Activated CD8-positive, alpha-beta memory T cell treated with anti-CD3 and anti-CD28 coated beads for 48 hours (primary cell): ENCODE results near the gene PLN.

Experiments
- DNase-seq, 3 experiments: peaks; one replicate each; pipeline ENCODE4 v3.0.0-alpha.2; 2020; ENCODE audit warnings: low read depth in 2 of 3, low spot score in 2 of 3

PLN gene

DNA sequence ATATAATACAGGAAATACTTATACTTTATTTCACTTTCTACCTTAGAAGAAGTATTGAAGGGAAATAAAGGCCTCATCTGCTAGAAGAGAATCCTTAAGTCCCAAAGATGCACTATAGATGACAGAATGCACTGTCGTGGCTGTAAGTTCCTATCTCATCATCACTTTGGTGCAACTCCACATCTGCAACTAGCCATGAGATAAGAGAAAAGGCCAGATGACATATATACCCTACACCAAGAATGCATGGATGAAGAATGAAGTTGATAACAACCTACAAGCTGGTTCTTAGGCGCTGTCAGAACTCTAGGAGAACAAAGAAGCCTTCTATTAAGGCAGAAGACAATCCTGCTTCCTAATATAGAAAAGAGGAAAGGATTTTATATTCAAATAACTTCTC lies 11.6 kb upstream of the PLN start:
- no peak for DNase-seq

DNA sequence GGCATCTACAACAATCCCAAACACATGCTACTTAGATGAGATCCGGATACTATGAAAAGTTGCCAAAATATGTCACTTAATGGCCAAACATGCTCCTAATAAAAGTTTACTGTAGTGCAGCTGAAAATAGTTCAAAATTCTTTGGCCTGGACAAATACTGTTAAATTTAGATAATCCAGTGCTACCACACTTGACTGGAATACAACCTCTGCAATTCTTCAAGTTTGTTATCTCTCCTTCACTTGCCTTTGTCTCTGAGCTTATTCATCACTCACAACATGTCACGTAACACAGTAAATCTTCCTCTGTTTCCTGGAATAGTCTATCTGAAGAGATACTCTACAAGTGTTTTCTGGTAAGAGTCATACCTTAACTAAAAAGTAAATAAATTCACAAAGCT lies 10.5 kb upstream of the PLN start:
- no peak for DNase-seq

DNA sequence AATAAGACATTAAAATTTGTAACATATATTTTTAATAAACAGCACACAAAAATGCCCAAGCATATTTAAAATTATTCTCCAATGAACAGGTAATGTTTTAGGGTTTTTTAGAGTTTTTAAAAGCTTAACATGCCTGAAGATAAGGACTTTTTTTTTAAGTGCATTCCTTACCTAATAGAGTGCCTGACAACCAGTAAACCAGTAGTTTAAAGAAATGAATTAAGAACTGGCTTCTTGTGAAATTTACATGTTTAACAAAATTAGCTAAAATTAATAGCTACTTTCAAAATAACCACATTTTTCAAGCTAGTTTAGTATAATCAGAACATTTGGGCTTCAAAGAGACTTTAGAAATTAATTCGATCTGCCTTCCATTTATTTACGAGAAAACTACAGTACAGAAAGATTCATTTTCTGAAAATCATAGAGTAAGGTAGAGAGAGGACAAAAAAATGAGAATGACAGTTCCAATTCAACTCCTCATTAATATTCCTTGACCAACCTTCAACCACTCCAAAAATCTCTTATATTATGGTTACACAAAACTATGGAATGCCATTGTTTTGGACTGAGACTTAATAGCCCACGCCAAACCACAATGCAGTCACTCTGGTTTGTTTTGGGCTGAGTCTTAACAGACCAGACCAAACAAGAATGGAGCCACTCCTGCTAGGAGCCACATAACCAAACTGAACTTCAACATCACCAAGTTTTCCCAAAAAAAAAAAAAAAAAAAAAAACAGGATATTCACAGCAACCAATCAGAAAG lies 5.7 kb upstream of the PLN start:
- DNase-seq = no peak

DNA sequence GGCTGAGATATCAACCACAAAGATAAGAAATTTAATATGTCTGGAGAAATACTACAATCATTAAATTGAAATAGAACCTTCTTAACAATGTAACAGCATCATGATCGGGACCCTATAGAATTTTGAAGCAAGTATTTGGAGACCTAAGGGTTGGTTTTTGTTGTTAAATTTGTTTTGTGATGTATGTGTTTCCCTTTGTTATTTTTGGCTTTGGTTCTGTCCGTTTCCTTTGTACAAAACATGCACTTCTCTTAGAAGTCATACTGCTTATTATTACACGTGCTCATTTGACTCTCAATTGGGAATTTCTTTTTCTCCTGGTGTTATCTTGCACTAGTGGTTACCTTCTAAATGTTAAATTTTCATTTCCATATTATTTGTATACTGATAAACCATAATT lies 4.0 kb upstream of the PLN start:
- DNase-seq = no peak

DNA sequence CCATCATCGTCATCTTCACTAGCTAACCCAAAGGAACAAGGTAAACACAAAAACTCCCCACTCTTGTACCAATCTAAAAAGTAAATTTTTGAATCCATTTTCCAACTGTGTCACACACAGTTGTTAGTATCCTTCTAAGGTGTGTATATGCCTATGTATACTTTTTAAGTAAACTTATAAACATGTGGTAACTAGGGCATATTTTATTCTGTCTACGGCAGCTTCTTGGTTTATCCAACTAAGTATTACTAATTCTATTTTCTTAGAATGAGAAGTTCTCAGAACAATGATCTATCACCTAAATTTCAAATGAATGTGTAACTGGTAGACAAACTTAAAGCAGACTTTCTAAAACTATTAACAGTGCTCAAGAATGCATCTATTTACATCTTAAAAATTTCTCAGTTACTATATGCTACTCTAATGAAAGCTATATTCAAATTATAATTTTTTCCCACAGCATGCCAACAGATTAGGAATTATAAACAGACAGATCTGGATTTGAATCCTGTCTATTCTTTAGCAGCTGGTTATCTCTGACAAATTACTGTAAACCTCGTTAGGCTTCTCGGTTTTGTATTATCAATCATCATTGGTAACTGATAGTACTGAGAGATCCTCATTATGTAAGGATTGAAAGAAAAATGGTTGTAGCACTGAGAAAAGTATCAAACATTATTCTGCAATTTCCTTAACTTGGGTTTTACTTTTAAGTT lies 1.8 kb upstream of the PLN start:
- no peak for DNase-seq

DNA sequence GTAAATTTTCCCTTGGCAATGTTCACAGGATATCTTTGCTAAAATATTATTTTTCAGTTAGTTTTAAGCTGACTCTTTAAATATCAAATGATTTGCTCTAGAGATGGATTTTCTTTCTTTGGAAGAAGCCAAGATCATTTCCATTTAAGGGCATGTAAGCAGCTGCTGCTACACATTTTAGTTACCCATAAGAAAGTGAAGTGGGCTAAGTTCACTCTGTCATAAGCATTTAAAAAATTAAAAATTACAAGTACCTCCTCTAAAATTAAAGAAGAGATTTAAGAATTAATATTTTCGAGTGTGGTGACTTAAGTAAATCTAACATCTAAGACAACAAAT lies 1.2 kb upstream of the PLN start:
- DNase-seq = no peak

DNA sequence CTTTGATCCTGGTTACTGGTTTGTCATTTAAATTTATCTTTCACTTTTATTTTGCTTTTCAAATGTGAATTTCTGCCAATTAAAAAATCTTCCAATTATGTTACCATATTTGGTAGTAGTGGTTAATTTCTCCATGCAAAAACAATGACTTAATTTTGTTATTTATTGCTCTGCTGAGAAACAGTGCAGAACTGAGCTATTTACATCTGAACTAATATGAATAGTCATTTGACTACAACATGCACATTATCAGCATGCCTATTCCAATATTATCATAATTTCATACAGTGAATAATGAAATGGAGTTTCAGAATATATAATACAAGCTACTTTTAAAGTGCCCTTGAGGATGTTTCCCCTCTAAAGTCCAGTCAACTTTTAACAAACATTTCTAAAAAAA lies 517 bp downstream of the PLN start:
- no peak for DNase-seq

DNA sequence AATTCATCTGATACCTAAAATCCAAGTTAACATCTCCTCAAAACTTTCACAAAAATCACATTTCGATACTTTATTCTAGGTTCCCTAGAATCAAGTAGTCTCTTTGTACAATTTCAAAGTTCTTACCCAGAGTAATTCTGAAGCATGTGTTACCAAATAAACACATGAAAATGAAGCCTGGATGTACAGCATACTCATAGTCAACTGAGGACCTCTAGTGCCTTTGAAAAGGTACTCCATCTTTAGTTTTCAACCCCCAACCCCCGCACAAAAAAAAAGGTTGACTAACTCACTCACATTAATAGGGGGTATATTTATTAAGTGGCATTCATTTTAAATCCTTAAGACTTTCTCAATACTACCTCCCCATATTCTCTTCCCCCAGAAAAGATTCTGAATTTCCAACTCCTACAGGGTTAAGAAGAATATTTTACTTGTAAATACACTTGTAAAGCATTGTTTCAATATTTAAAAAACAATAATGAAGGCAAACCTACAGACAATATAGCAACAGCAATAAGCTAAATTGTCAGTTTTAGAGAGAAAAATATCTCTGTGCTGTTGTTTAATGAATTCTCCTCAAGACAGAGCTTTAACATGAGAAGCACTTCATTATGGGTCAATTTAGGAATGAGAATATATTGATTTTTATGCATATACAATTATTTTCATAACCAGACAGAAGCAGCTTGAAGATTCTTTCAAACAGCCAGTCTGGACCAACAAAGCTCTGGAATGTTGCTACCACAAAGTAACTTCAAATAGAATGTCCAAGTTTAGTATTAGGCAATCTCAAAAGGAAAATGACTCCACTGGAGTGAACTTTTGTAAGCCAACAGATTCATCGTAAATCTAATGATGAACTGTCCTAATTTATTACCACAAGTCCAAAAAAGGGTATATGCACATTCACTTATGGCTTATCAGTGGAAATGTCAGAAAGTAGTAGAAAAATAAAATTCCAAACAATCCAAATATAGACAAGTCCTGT lies 3.3 kb downstream of the PLN start:
- no peak for DNase-seq

DNA sequence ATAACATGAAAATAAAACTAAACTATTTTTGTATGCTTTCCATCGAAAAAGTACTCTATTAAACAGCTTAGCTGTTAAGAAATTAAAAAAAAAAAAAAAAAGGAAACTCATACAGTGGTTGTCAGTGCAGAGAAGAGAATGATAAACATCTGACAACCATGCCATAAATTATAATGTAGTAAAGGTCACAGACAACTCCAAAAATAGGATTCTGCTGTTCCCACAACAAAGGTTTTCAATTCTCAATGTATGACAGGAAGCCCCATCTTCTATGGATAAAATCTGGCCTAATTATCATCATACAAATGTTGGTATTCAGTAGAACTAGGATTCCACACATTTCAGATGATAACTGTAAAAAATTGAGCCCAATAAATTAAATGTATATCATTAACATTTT lies 5.0 kb downstream of the PLN start:
- no peak for DNase-seq

DNA sequence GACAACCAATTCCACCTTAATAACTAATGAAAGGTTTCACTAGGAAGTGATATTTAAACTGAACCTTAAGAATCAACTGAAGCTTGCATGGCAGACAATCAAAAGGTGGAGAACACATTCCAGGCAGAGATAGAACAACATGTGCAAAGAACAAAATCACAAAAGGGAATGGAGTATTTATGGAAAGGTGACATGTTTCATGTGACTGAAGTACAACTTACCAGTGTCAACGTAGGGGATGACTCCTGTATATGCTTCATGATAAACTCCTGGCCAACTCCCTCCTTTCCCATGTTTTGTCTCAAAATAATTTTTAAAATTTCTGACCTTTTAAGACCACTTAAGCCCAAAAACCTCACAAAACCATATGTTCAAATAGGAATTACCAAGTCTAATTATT lies 6.6 kb downstream of the PLN start:
- no peak for DNase-seq

DNA sequence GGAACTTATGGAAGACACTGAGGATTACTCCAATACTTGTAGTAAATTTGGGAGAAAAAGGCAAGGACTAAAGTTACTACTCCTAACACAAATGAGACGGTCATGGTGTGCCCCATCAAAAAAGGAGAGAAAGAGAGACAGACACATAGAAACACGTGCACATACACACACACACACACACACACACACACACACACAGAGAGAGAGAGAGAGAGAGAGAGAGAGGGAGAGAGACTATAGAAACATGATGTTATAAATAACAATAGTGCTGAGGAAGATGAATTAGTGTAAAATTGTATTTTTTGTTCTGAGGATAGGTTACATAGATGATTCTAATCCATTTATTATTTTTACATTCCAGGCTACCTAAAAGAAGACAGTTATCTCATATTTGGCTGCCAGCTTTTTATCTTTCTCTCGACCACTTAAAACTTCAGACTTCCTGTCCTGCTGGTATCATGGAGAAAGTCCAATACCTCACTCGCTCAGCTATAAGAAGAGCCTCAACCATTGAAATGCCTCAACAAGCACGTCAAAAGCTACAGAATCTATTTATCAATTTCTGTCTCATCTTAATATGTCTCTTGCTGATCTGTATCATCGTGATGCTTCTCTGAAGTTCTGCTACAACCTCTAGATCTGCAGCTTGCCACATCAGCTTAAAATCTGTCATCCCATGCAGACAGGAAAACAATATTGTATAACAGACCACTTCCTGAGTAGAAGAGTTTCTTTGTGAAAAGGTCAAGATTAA lies 10.5 kb downstream of the PLN start:
- no peak for DNase-seq

DNA sequence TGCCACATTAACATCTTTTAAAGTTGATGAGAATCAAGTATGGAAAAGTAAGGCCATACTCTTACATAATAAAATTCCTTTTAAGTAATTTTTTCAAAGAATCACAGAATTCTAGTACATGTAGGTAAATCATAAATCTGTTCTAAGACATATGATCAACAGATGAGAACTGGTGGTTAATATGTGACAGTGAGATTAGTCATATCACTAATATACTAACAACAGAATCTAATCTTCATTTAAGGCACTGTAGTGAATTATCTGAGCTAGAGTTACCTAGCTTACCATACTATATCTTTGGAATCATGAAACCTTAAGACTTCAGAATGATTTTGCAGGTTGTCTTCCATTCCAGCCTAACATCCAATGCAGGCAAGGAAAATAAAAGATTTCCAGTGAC lies 11.6 kb downstream of the PLN start:
- no peak for DNase-seq

DNA sequence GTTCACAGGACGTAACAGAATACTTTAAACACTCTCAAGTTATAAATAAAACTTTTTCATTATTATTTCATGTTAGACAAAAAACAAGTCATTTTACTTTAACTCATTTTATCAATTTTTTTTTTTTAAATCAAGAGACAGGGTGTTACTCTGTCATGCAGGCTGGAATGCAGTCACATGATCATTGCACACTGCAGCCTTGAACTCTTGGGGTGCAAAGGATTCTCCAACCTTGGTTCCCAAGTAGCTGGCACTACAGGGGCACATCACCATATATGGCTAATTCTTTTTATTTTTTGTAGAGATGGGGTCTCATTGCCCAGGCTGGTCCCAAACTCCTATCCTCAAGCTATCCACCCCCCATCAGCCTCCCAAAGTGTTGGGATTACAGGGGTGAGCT lies 14.2 kb downstream of the PLN start:
- no peak for DNase-seq

DNA sequence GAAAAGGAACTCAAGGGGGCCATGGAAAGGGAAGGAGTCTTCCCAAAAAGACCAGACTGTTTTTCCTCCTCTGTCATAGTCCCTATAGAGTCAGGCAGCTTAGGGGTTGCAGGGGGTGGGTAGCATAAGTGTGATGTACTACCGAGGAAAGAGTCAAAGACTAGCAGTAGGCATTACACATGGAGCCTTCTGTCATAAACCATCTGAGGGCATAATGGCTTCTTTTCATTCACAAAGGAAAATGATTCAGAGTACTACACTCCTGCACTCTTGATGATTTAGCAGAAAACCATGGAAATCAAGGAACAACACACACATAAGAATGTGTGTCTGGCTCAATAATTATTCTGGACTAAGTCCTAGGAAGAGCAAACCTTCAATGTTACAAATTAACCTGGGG lies 14.9 kb downstream of the PLN start:
- no peak for DNase-seq

DNA sequence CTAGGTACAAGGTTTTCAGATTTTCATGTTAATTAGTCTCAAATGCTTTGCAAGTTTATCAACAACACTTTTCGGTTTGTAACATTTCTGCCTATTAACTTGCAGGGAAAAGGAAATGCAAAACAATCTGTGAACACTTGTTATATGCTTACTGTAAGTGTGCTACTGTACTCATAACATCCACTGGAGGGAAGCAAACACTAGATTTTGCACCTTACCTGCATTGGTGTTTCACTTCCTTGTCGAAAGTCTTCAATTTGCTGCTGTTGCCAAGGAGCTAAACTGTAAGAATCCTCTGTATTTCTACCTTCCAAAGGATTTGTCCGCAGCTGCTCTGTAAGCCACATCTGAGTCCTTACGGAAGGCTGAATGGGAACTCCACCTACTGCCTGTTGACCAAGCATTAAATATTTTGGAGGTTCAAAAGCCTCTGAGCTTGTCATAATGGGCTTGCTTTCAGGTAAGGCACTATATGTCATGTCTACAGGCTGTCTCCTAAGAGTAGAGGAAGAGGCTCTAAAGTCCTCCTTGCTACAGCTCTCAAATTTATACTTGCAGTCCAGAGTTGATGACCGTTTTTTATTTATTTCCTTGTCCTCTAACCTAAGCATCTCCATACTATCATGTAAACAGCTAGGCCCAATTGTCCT lies 17.3 kb downstream of the PLN start:
- DNase-seq = no peak

DNA sequence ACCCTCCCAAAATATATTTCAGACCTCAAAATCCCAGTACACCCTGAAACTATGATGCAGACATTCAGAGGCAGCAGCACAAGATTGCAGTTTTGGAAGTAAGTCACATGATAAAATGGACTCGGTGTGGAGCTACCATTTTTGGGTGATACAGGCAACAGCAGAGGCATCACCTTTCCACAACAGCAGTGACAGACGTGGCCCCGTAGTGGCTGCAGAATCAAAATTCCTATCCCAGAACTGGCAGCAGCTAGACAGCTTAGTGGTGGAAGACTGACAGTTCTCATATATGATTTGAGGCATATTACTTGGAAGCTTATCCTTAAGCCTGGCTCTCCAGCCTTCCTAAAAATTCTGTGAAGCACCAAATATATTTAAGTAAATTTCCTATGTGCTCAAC lies 19.9 kb downstream of the PLN start:
- DNase-seq = no peak

DNA sequence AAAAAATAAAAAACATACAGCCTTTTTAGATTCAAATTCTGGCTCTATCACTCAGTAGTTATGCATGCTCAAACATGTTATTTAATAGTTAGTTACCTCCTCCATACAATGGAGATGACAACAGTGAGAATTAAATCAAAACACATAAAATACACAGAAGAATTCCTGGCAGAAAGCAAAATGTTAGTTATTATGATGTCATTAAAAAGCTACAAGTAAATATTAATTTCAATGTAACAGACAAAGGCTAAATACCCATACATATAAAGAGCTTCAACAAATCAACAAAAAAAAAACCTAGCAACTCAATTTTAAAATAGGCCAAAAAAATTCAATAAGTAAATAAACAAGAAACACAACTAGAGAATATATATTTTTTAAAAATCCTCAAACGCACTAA lies 21.4 kb downstream of the PLN start:
- DNase-seq = no peak

DNA sequence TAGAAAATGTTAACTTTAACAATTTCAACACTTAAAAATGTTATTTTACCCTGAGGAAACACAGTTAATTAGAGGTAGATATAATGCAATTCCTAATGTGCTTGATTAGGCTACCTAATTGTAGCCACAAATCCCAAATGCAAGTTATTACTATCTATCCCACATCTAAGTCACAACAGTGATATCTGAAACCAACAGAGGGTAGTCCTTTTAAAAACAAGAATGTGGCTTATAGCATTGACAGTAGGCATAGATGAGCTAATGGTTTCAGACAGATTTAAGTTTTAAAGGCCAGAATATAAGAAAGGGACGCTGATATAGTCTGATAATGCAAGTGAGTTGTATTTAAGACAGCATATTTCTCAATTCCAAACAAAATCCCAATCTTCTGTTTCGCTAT lies 23.0 kb downstream of the PLN start:
- DNase-seq = no peak

DNA sequence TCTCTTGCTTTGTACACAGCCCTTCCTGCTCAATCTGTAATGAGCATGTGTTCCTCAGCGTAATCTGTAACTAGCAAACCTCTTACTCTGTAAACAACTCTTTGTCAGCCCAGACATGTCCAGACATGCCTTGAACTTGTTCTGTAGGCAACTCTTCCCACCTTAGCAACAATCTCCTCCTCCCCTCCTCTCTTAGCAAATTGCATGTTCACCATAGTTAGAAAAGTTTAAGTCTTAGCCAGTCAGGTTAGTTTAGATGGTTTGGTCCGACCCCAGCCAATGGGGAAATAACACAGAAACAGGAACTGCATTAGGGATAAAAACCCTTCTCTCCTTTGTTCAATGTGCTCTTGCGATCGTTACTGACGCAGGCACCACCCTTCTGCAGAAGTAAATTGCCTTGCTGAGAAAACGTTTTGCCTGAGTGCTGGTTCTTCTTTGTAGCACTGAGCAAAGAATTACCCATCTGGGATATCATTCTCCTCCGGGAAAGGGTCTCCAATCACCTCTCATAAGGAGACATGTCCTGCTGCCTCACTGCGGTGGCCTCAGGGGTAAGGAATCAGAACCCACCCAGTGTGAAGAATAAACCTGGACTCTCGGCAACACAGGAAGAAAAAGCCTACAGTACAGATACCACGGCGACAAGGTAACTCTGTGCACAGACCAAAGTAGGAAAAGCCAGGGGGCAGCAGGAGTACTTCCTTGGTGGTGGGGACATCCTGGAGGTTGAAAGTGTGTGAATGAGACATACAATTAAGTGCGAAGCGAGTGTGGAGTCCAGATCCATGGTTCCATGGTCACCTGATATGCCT lies 26.2 kb downstream of the PLN start:
- DNase-seq = no peak

DNA sequence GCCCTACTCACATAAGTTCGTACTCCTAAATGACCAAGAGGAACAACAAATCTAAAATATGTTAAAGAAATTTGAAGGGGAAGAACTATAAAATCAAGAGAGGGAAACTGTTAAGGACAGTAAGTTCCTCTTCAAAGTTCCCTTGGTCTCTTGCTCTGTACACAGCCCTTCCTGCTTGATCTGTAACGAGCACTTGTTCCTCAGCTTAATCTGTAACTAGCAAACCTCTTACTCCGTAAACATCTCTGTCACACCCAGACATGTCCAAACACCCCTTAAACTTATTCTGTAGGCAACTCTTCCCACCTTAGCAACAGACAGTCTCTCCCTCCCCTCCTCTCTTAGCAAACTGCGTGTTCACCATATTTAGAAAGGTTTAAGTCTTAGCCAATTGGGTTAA lies 29.9 kb downstream of the PLN start:
- DNase-seq = no peak
